ENCODE results near the gene LCLAT1. TPM values are rescaled to one million over a fixed set of nuclear protein-coding genes. Genes with fewer than 3 reads are reported as not detected.
"Not testable (repeated sequence)": the region's sequence is repeated elsewhere in the genome, so short reads cannot be mapped to it uniquely, and the experiment has no call there.

LCLAT1 gene
- total RNA-seq, 2 donors from 2014 or later = 18.8 to 28.2 TPM

- intact Hi-C loops (cut with DNase I) = no loop called here
- no peaks in the 10 kb centered on the region for H3K4me1 ChIP-seq (replicated peaks)
- no peaks in the 10 kb centered on the region for H3K27me3 ChIP-seq (replicated peaks; ENCODE audit: insufficient read depth)
- WGBS = 82% methylated on average over 5 of the region's 5 CpGs
- DNase-seq (ENCODE audit: low spot score) = no peak
- H3K36me3 ChIP-seq = no peaks in the 10 kb centered on the region
- TF ChIP-seq POLR2A (IDR thresholded peaks at IDR 0.05) (no peak), POLR2AphosphoS5 (IDR thresholded peaks at IDR 0.05) (no peak)
- TF ChIP-seq, protein P1, sequence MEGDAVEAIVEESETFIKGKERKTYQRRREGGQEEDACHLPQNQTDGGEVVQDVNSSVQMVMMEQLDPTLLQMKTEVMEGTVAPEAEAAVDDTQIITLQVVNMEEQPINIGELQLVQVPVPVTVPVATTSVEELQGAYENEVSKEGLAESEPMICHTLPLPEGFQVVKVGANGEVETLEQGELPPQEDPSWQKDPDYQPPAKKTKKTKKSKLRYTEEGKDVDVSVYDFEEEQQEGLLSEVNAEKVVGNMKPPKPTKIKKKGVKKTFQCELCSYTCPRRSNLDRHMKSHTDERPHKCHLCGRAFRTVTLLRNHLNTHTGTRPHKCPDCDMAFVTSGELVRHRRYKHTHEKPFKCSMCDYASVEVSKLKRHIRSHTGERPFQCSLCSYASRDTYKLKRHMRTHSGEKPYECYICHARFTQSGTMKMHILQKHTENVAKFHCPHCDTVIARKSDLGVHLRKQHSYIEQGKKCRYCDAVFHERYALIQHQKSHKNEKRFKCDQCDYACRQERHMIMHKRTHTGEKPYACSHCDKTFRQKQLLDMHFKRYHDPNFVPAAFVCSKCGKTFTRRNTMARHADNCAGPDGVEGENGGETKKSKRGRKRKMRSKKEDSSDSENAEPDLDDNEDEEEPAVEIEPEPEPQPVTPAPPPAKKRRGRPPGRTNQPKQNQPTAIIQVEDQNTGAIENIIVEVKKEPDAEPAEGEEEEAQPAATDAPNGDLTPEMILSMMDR (IDR thresholded peaks at IDR 0.05) = no peak
- H3K9me3 ChIP-seq = no peaks in the 10 kb centered on the region
- H3K27ac ChIP-seq = peak overlapping the region in 1 of 2 donors; percentile 31
- no peak overlapping the region for H3K4me3 ChIP-seq
These were observed 192.8 kb downstream of the LCLAT1 start for GRCh38 chr2:30639836-30640235.

DNA sequence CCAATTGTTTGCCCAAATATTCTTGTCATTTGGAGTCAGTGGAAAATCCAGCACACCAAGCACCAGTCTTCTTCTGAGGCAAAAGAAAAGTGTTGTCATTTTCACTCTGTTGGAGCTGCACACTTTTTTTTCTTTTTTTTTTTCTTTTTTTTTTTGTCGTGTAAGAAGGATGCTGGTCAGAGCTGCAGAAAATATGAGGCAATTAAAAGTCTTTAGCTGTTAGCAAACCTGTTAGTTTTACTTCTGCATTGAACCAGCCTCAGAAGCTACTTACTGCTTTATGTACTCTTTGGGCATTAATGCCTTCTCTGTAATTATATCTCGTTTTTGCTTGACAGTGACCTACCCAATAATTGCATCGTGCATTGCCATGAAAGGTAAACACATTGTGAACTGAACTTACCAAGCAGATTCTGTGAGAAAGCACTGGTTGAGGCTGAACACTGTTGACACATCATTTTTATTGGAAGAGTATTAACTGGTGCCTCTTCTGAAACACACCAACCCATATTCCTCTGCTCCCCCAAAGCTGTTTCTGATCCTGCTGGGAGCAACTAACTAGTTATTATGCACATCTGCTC is 194.8 kb downstream of the LCLAT1 start:
- Histone ChIP-seq H3K27ac (no peak overlapping the region), H3K9me3 (no peaks in the 10 kb centered on the region), H3K36me3 (no peaks in the 10 kb centered on the region), H3K4me1 (replicated peaks) (no peaks in the 10 kb centered on the region), H3K4me3 (no peak overlapping the region), H3K27me3 (replicated peaks; ENCODE audit: insufficient read depth) (no peaks in the 10 kb centered on the region)
- 24% methylated on average over 3 of the region's 3 CpGs for WGBS
- DNase-seq (ENCODE audit: low spot score) = peak; percentile 29
- intact Hi-C loops (cut with DNase I) = no loop called here
- TF ChIP-seq POLR2A (IDR thresholded peaks at IDR 0.05) (no peak), POLR2AphosphoS5 (IDR thresholded peaks at IDR 0.05) (peak; percentile 60)

DNA sequence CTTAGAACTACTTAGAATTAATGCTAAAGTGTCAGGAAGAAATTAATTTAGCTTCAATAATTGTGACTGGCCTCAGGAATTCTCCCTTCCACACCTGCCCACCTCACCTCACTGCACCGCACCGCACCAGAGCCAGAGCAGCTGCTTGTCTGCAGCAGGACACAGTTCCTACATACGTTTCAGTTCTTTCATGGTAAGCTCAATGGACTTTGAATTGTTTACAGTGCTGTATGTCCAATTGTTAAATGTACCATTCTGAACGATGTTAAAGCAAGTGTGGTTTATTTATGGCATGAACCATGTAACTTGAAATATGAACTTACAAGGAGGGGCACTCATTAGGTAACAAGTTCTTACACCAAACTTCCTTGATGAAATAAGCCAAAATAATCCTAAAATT is 196.0 kb downstream of the LCLAT1 start:
- no CpG with 5 or more reads among the region's 4 CpGs for WGBS
- DNase-seq (ENCODE audit: low spot score); H3K4me3 ChIP-seq; H3K9me3 ChIP-seq; H3K36me3 ChIP-seq; H3K27ac ChIP-seq; H3K27me3 ChIP-seq (replicated peaks; ENCODE audit: insufficient read depth); H3K4me1 ChIP-seq (replicated peaks); intact Hi-C loops (cut with DNase I): not testable (repeated sequence)

DNA sequence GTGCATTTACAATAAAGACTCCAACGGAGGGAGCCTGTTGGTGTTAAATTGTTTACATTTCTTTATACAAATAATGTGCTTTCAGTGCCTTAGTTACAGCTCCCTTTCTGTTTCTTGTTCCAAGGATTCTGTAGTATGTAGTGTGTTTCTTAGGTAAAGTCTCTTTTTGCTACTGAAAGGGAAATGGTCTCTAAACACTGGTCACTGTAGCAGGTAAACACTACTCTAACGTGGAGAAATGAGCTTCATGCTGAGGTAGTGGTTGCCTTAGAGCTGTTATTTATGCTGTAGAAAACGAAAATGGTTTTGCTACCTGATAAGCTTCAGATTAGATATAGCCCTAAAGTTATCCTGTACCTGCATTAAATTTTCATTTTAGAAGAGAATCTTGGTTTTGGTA is 196.6 kb downstream of the LCLAT1 start:
- Histone ChIP-seq H3K4me1 (replicated peaks) (no peaks in the 10 kb centered on the region), H3K27ac (peak overlapping the region in 1 of 2 donors; percentile 13), H3K9me3 (no peaks in the 10 kb centered on the region), H3K4me3 (no peak overlapping the region), H3K36me3 (no peaks in the 10 kb centered on the region), H3K27me3 (replicated peaks; ENCODE audit: insufficient read depth) (no peaks in the 10 kb centered on the region)
- DNase-seq (ENCODE audit: low spot score) = no peak
- no peak for TF ChIP-seq POLR2A (IDR thresholded peaks at IDR 0.05)
- TF ChIP-seq, protein P1 (IDR thresholded peaks at IDR 0.05) = no peak
- peak; percentile 12 for TF ChIP-seq POLR2AphosphoS5 (IDR thresholded peaks at IDR 0.05)
- WGBS = 33% methylated on average over 3 of the region's 3 CpGs
- intact Hi-C loops (cut with DNase I) = no loop called here

DNA sequence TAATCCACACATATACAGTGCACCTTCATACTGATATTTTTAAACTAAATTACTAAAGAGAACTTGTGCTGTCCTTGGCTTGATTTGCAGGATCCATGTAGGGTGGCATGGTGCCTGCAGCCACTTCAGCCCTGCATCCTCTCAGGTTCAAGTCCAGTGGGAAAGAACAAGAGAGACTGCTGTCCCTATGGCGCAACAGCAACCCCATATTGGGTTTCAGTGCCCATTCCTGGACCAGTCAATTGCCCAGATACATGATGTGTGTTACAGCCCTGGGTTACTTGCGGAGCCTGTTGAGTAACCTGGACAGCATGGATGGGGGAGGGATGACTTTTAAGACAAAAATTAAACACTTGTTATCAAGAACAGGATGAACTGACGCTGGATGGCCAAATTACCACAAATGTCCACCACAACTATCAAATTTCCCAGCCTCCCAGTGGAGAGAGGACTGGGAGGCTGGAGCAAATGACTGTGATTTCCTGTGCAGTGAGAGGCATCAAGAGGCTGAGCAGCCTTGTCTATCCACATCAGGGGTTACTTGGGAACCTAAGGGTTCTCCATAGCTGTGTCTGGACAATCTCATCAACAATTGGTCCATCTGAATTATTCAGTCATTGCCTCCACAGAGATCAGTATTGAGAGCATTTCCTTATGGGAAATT is 198.2 kb downstream of the LCLAT1 start:
- no peaks in the 10 kb centered on the region for H3K9me3 ChIP-seq
- no peak for TF ChIP-seq POLR2AphosphoS5 (IDR thresholded peaks at IDR 0.05)
- no peak for TF ChIP-seq POLR2A (IDR thresholded peaks at IDR 0.05)
- TF ChIP-seq, protein P1 (IDR thresholded peaks at IDR 0.05) = no peak
- no peaks in the 10 kb centered on the region for H3K27me3 ChIP-seq (replicated peaks; ENCODE audit: insufficient read depth)
- 89% methylated on average over 3 of the region's 3 CpGs for WGBS
- H3K4me3 ChIP-seq = no peak overlapping the region
- no peak for DNase-seq (ENCODE audit: low spot score)
- no peaks in the 10 kb centered on the region for H3K4me1 ChIP-seq (replicated peaks)
- no peaks in the 10 kb centered on the region for H3K36me3 ChIP-seq
- intact Hi-C loops (cut with DNase I) = no loop called here
- no peak overlapping the region for H3K27ac ChIP-seq

- Histone ChIP-seq H3K4me1 (replicated peaks) (no peaks in the 10 kb centered on the region), H3K27ac (no peak overlapping the region), H3K27me3 (replicated peaks; ENCODE audit: insufficient read depth) (no peaks in the 10 kb centered on the region), H3K4me3 (no peak overlapping the region), H3K9me3 (no peaks in the 10 kb centered on the region), H3K36me3 (no peaks in the 10 kb centered on the region)
- DNase-seq (ENCODE audit: low spot score) = no peak
- intact Hi-C loops (cut with DNase I) = no loop called here
- 87% methylated on average over 3 of the region's 3 CpGs for WGBS
- TF ChIP-seq, protein P1 (IDR thresholded peaks at IDR 0.05) = no peak
- TF ChIP-seq POLR2AphosphoS5 (IDR thresholded peaks at IDR 0.05) (no peak), POLR2A (IDR thresholded peaks at IDR 0.05) (no peak)
These were observed 198.7 kb downstream of the LCLAT1 start for GRCh38 chr2:30645745-30646119.

All from prostate gland (tissue), 2 donors.